GM12864 (cell line): ENCODE data around the gene FAM111B.
"Not testable (repeated sequence)": the region's sequence is repeated elsewhere in the genome, so short reads cannot be mapped to it uniquely, and the experiment has no call there.

Source experiments
- DNase-seq: peaks from one replicate; pipeline ENCODE4 v3.0.0-alpha.2; 2011; ENCODE audit warnings: low read depth
- H3K4me3 ChIP-seq: 2 replicates; pipeline ENCODE4 v1.5.1; 2011; ENCODE audit warnings: mild to moderate bottlenecking, low read depth, low read length, control low read depth
- CTCF ChIP-seq: IDR thresholded peaks from 2 replicates; pipeline ENCODE4 v1.5.1; 2011; ENCODE audit warnings: low read depth, mild to moderate bottlenecking, moderate library complexity, low read length, control low read depth, inconsistent platforms; ENCODE audit errors: missing control alignments

FAM111B gene

GRCh38 chr11:59097113-59097708 is 9.8 kb upstream of the FAM111B start:
- DNase-seq, result no peak
- TF ChIP-seq CTCF, result peak; percentile 77
- H3K4me3 ChIP-seq, result no peak overlapping the region

- H3K4me3 ChIP-seq, result not testable (repeated sequence)
- peak; percentile 60 for DNase-seq
Observed at GRCh38 chr11:59097938-59098337, 9.1 kb upstream of the FAM111B start.

GRCh38 chr11:59102259-59102765 is 4.7 kb upstream of the FAM111B start:
- TF ChIP-seq CTCF, result peak; percentile 53
- H3K4me3 ChIP-seq, result peak overlapping the region; percentile 62
- peak; percentile 85 for DNase-seq

GRCh38 chr11:59107721-59108120 is 684 bp downstream of the FAM111B start:
- peak; percentile 15 for DNase-seq
- peak overlapping the region; percentile 76 for H3K4me3 ChIP-seq

GRCh38 chr11:59112494-59112893 is 5.5 kb downstream of the FAM111B start:
- no peak for TF ChIP-seq CTCF
- DNase-seq, result no peak
- H3K4me3 ChIP-seq, result no peak overlapping the region

GRCh38 chr11:59114344-59114743 is 7.3 kb downstream of the FAM111B start:
- H3K4me3 ChIP-seq, result no peak overlapping the region
- no peak for DNase-seq
- TF ChIP-seq CTCF, result no peak

GRCh38 chr11:59115553-59115952 is 8.5 kb downstream of the FAM111B start:
- TF ChIP-seq CTCF, result no peak
- DNase-seq, result no peak
- no peak overlapping the region for H3K4me3 ChIP-seq

- no peak for DNase-seq
- no peak for TF ChIP-seq CTCF
- H3K4me3 ChIP-seq, result no peak overlapping the region
Observed at GRCh38 chr11:59117774-59118173, 10.7 kb downstream of the FAM111B start.
